ENCODE measurements around the gene ENTREP3. TPM values are rescaled to one million over a fixed set of nuclear protein-coding genes. Genes with fewer than 3 reads are reported as not detected.

Gene ENTREP3
- total RNA-seq, 1 donor from 2014 or later, result 51.9 TPM

DNA sequence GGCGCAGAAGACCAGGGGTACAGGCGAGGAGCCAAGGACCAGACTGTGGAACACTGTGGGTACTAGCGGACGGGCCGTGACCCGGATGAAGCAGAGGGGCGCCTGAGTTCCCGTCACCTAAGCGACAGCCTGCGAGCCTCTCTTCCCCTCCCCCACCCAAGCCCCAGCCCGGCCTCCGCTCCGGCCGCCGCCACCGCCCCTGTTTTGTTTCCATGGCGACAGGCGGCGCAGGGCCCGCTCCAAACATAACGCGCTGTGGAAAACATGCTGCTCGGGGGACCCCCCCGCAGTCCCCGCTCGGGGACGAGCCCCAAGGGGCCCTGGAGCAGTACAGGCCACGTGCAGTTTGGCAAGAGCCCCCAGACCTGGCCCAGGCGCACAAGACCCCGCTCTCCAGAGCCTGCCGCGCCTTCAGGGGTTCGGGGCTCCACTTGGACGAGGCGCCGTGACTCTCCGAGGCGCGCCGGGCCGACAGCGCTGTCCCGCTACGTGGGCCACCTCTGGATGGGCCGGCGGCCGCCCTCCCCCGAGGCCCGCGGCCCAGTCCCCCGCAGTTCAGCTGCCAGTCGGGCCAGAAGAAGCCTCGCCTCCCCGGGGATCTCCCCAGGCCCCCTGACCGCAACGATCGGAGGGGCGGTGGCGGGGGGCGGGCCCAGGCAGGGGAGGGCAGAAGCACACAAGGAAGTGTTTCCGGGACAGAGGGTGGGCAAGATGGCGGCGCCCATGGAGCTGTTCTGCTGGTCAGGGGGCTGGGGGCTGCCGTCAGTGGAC, 46.6 kb downstream of the ENTREP3 start, which contains the start of gene MTX1:
TSS of gene MTX1 (plus strand) at position 155 of the 771 bp plus-strand sequence. CDS start at position 265, 110 bp downstream.
- Mint-ChIP-seq H3K4me1 (peaks cover 24% of the 10 kb centered on the region), H3K9me3 (no peaks in the 10 kb centered on the region), H3K4me3 (peak within 1 kb of the TSS; percentile 82), H3K36me3 (peaks cover 2% of the 10 kb centered on the region), H3K27me3 (ENCODE audit: low read depth) (no peaks in the 10 kb centered on the region), H3K27ac (peak within 1 kb of the TSS; percentile 98)
- TF ChIP-seq, protein P1, sequence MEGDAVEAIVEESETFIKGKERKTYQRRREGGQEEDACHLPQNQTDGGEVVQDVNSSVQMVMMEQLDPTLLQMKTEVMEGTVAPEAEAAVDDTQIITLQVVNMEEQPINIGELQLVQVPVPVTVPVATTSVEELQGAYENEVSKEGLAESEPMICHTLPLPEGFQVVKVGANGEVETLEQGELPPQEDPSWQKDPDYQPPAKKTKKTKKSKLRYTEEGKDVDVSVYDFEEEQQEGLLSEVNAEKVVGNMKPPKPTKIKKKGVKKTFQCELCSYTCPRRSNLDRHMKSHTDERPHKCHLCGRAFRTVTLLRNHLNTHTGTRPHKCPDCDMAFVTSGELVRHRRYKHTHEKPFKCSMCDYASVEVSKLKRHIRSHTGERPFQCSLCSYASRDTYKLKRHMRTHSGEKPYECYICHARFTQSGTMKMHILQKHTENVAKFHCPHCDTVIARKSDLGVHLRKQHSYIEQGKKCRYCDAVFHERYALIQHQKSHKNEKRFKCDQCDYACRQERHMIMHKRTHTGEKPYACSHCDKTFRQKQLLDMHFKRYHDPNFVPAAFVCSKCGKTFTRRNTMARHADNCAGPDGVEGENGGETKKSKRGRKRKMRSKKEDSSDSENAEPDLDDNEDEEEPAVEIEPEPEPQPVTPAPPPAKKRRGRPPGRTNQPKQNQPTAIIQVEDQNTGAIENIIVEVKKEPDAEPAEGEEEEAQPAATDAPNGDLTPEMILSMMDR (IDR thresholded peaks at IDR 0.05; ENCODE audit: unreplicated experiment), result no peak
- DNase-seq (ENCODE audit: low spot score in 2 of 2, unreplicated experiment in 2 of 2), result peak; percentile 71 to 83

DNA sequence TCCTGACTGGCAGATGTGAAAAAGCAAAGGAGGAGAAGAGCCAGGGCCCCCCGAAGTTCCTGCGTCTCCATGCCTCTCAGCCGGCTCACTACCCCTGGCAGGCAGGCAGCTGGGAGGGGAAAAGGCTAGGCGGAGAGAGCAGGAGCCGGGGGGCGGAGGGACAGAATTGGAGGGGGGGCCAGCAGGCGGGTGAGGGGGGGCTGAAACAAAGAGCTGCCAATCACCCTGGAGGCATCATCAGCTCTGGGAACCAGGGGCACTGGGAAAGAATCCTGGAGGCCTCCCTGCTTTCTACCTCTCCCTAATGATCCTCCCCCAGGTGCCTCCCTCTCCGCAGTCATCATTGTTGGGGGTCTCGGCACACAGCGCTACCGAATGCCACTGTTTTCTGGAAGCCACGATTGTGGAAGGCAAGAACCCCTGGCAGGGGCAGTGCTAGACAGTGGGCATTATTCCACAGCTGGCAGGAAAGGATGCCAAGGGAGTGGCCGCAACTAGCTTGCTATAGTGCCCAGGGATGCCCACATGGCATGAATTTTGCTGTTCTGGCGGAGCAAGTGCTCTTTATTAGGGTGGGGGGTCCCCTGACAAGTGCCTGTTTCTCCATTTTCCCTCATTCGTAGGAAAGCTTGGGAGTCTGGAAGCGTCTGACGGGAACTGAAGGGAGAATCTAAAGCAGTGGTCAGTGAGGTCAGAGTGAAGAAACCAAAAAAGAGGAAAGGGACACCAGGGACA, 47.3 kb downstream of the ENTREP3 start, which contains the start of gene THBS3:
TSS of gene THBS3 (minus strand) at position 92 of the 735 bp plus-strand sequence. CDS start at position 71, 21 bp downstream.
- Mint-ChIP-seq H3K27me3 (ENCODE audit: low read depth) (no peaks in the 10 kb centered on the region), H3K27ac (peak within 1 kb of the TSS; percentile 98), H3K9me3 (no peaks in the 10 kb centered on the region), H3K4me1 (peaks cover 24% of the 10 kb centered on the region), H3K36me3 (peaks cover 2% of the 10 kb centered on the region), H3K4me3 (peak within 1 kb of the TSS; percentile 82)
- TF ChIP-seq, protein P1 (IDR thresholded peaks at IDR 0.05; ENCODE audit: unreplicated experiment), result no peak
- no peak for DNase-seq (ENCODE audit: low spot score in 2 of 2, unreplicated experiment in 2 of 2)

DNA sequence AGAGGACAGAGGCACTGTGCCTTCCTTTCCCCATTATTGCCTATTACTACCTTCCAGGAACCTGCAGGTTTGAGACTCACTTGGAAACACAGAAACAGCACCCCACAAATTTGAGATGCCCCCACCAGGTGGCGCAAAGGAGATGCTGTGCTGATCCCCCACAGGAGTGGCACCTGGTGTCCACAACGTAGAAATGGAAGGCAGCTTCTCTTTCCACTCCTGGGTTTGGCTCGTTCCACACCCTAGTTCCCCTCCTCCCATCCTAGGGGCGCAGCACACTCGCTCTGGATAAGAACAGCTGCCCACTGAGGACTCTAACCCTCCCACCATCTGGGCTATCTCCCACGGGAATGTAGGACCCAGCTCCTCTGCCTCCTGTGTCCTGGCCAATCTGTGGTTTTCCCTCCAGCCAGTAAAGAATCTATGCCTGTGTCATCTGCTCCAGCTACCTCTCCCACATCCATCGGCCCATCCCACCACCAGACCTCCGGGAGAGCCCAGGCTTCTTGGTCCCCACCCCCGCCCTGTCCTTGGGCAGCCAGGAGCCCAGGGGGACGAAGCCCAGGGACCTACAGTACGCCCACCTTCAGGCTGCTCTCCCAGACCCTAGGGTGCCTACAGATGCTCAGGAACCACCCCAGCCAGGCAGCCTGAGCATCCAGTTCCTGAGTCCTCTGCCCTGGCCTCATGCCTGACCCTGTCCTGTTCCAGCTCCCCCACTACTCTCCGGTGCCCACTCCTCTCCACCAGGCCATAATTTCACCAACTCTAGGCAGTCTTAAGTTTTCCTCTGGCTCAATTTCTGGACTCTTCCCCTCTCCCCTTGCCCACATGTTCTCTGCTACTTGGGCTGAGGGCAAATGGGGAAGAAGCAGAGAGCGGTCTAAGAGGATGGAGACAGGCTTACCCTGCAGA, 48.1 kb downstream of the ENTREP3 start:
- H3K4me1 Mint-ChIP-seq, result peaks cover 24% of the 10 kb centered on the region
- H3K27ac Mint-ChIP-seq, result peak overlapping the region; percentile 94
- TF ChIP-seq, protein P1 (IDR thresholded peaks at IDR 0.05; ENCODE audit: unreplicated experiment), result peak; percentile 78
- H3K27me3 Mint-ChIP-seq (ENCODE audit: low read depth), result no peaks in the 10 kb centered on the region
- H3K4me3 Mint-ChIP-seq, result peak overlapping the region; percentile 82
- H3K9me3 Mint-ChIP-seq, result no peaks in the 10 kb centered on the region
- H3K36me3 Mint-ChIP-seq, result peaks cover 2% of the 10 kb centered on the region
- peak; percentile 67 to 92 for DNase-seq (ENCODE audit: low spot score in 2 of 2, unreplicated experiment in 2 of 2)

DNA sequence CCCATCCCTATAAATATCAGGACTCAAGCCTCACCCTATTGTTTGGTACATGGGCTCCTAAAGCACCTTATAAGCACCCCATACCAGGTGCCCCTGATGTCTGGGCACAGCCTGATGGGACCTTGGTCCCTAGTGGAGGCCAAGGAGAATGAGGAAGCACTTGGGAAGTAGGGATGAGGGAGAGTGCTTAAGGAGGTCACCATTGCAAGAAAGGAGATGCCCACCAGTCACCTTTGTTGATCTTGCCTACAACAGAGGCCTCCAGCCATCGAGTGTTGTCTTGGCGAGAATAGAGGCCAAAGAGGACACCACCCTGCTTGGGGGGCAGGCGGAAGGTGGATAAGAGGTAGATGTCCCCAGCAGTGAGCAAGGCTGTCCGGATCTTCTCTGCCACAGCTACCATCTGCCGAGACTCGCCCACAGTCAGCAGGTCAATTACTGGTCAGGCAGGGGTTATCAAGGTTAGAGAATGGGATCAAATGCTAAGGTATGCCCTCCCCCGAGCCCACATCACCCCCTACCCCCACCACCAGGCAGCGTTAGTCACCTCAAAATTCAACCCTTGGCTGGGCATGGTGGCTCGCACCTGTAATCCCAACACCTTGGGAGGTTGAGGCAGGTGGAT, 49.2 kb downstream of the ENTREP3 start:
- no peak for DNase-seq (ENCODE audit: low spot score in 2 of 2, unreplicated experiment in 2 of 2)
- H3K4me1 Mint-ChIP-seq, result peaks cover 24% of the 10 kb centered on the region
- H3K9me3 Mint-ChIP-seq, result no peaks in the 10 kb centered on the region

More for the DNA sequence above, 49.2 kb downstream of the ENTREP3 start:
- H3K36me3 Mint-ChIP-seq, result peaks cover 2% of the 10 kb centered on the region
- H3K27ac Mint-ChIP-seq, result no peak overlapping the region
- TF ChIP-seq, protein P1 (IDR thresholded peaks at IDR 0.05; ENCODE audit: unreplicated experiment), result no peak
- H3K4me3 Mint-ChIP-seq, result no peak overlapping the region
- no peaks in the 10 kb centered on the region for H3K27me3 Mint-ChIP-seq (ENCODE audit: low read depth)

Data from mesothelial cell of epicardium (in vitro differentiated cells).